Breast epithelium (tissue), 4 donors: ENCODE data around the gene GPC5. TPM values are rescaled to one million over a fixed set of nuclear protein-coding genes. Genes with fewer than 3 reads are reported as not detected.

Experiments
- DNase-seq, 2 donors: peaks; one replicate each; pipeline ENCODE4 v3.0.0-alpha.2; 2019; ENCODE audit warnings: low spot score in 2 of 2
- H3K27ac ChIP-seq, 2 donors: fragments of 200-600 bp; sonication (generic) in 1 of 2; one replicate each; pipeline ENCODE4 v1.5.1; 2016 to 2019; ENCODE audit warnings: mild to moderate bottlenecking in 1 of 2
- H3K27me3 ChIP-seq, 2 donors: fragments of 200-600 bp; sonication (generic) in 1 of 2; one replicate each; pipeline versions ENCODE4 v1.5.1 to v1.6.0; 2017 to 2019; ENCODE audit warnings: control low read depth in 1 of 2, mild to moderate bottlenecking in 1 of 2
- H3K36me3 ChIP-seq: fragments of 200-600 bp; one replicate; pipeline ENCODE4 v1.5.1; 2019
- H3K4me1 ChIP-seq, 2 donors: fragments of 200-600 bp; sonication (generic); one replicate each; pipeline ENCODE4 v1.5.1; 2016 to 2019; ENCODE audit warnings: control low read depth in 1 of 2
- H3K4me3 ChIP-seq, 3 donors: fragments of 200-600 bp; sonication (generic); 1 replicate in 2 of 3; 2 replicates in 1 of 3; pipeline ENCODE4 v1.5.1; 2016 to 2019; ENCODE audit warnings: mild to moderate bottlenecking in 3 of 3, moderate library complexity in 2 of 3
- H3K9me3 ChIP-seq, 2 donors: fragments of 200-600 bp; sonication (generic) in 1 of 2; one replicate each; pipeline ENCODE4 v1.5.1; 2016 to 2019; ENCODE audit warnings: control low read depth in 1 of 2
- POLR2A ChIP-seq: fragments of 450-650 bp; IDR thresholded peaks from one replicate; pipeline ENCODE4 v1.6.1; 2016; ENCODE audit warnings: antibody characterized with exemption, mild to moderate bottlenecking, moderate library complexity
- POLR2AphosphoS5 ChIP-seq, 3 donors: sonication (generic); formaldehyde crosslinking; IDR thresholded peaks; one replicate each; pipeline ENCODE4 v1.6.1; 2017; ENCODE audit warnings: antibody characterized with exemption in 3 of 3
- intact Hi-C: fragments of 100-400 bp; cut with DNase I; formaldehyde crosslinking; loops from one replicate; pipeline ENCODE4 v1.15.1; 2023; ENCODE audit warnings: low total_unique reads
- total RNA-seq, 3 donors: library from RNA; depleted of rRNA; stranded (reverse); fragments of >200 nt; gene quantifications; one replicate each; pipeline ENCODE4 v1.1.0, GENCODE V29; 2016
- TF ChIP-seq, protein P1 (sequence below), 3 donors: fragments of 450-650 bp; IDR thresholded peaks; one replicate each; pipeline ENCODE4 v1.5.1; 2016 to 2017; ENCODE audit warnings: antibody characterized with exemption in 3 of 3, mild to moderate bottlenecking in 3 of 3, moderate library complexity in 3 of 3

The GPC5 gene
- total RNA-seq, 3 donors from 2014 or later = 0.88 to 0.98 TPM; not detected in 1

DNA sequence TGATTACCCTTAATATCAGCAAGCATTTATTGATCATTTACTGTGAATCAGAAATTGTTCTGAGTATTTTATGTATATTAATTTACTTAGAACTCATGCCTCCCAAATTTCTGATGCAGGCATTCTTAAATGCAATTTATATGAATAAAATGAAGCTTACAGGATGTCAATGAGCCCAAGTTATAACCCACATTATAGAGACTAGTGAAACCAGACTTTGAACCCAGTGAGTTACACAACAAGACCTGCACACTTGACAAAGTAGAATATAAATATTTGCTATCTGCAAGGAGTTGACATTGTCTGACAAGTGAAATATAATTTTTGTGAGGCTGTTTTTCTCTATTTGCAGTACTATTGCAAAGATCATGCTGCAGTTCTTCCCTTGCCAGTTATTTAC lies 656.0 kb downstream of the GPC5 start:
- intact Hi-C loops = no loop called here
- H3K4me1 ChIP-seq = no peaks in the 10 kb centered on the region
- H3K27me3 ChIP-seq = no peaks in the 10 kb centered on the region
- no peaks in the 10 kb centered on the region for H3K9me3 ChIP-seq
- H3K4me3 ChIP-seq = no peak overlapping the region
- DNase-seq = no peak
- H3K36me3 ChIP-seq = no peaks in the 10 kb centered on the region
- no peak overlapping the region for H3K27ac ChIP-seq
- TF ChIP-seq POLR2A (no peak), POLR2AphosphoS5 (IDR thresholded peaks at IDR 0.05) (no peak)
- TF ChIP-seq, protein P1, sequence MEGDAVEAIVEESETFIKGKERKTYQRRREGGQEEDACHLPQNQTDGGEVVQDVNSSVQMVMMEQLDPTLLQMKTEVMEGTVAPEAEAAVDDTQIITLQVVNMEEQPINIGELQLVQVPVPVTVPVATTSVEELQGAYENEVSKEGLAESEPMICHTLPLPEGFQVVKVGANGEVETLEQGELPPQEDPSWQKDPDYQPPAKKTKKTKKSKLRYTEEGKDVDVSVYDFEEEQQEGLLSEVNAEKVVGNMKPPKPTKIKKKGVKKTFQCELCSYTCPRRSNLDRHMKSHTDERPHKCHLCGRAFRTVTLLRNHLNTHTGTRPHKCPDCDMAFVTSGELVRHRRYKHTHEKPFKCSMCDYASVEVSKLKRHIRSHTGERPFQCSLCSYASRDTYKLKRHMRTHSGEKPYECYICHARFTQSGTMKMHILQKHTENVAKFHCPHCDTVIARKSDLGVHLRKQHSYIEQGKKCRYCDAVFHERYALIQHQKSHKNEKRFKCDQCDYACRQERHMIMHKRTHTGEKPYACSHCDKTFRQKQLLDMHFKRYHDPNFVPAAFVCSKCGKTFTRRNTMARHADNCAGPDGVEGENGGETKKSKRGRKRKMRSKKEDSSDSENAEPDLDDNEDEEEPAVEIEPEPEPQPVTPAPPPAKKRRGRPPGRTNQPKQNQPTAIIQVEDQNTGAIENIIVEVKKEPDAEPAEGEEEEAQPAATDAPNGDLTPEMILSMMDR (IDR thresholded peaks at IDR 0.05) = no peak

DNA sequence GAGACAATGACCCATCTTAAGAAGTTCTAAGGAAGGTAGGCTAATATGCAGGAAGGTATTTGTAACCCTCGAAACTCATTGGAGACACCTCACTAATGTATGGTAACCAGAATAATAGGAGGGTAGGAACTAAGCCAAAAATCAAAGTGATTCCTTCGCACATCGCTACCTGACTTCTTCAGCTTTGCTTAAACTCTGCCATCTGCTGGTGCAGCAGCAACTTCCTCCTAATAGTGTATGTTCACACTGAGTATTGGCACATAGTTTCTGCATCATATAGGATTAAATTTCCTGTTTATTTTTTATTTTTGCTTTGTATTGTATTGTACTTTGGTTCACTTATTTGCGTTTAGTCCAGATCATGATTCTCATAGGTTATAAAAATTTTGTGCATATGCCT lies 676.2 kb downstream of the GPC5 start:
- Histone ChIP-seq H3K9me3 (no peaks in the 10 kb centered on the region), H3K27me3 (no peaks in the 10 kb centered on the region), H3K4me1 (no peaks in the 10 kb centered on the region), H3K36me3 (no peaks in the 10 kb centered on the region), H3K27ac (no peak overlapping the region), H3K4me3 (no peak overlapping the region)
- intact Hi-C loops = no loop called here
- no peak for TF ChIP-seq POLR2A
- no peak for TF ChIP-seq POLR2AphosphoS5 (IDR thresholded peaks at IDR 0.05)
- TF ChIP-seq, protein P1 (IDR thresholded peaks at IDR 0.05) = no peak
- no peak for DNase-seq

DNA sequence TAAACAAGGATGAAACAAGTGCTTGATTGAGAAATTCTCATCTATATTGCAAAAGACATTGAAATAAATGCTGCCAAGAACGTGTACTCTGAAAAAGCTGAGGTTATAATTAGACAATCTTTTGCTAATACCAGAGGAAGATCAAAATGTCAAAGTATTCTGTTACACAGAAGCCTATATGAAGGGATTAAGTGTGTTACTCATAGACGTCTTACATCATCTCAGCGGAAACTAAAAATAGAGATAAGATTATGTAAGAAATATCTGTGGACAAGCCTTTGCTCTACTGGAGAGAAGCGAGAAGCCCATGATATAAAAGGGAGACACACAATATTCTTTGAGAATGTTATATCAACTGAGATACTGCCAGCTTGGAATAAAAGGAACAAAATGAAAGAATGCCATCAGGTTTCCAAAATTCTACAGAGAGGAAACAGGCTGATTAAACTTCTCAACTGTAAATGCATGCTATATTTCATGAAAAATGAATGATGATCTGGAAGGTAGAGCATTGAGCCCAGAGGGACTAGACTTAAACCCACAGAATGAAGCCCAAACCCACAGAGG lies 699.0 kb downstream of the GPC5 start:
- Histone ChIP-seq H3K9me3 (no peaks in the 10 kb centered on the region), H3K27ac (no peak overlapping the region), H3K4me3 (no peak overlapping the region), H3K4me1 (no peaks in the 10 kb centered on the region), H3K36me3 (no peaks in the 10 kb centered on the region), H3K27me3 (no peaks in the 10 kb centered on the region)
- DNase-seq = no peak
- TF ChIP-seq POLR2A (no peak), POLR2AphosphoS5 (IDR thresholded peaks at IDR 0.05) (no peak)
- TF ChIP-seq, protein P1 (IDR thresholded peaks at IDR 0.05) = no peak
- intact Hi-C loops = no loop called here

DNA sequence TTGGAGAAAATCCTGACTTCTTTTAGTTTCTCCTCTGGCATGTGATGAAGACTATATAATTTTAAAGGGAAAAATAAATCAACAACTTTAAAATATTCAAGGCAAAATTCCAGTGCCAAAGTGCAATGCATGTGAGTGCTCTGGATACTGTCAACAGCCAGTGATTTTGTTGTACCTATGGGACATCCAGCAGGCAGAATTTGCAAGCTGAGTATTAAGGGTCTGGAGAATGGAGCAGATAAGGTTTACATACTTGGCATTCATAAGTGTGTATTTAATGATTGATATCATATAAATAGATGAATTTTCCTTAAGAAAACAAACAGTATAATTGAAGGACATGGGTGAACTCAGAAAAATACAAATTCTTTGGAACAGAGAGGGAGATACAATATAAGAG lies 703.4 kb downstream of the GPC5 start:
- intact Hi-C loops = no loop called here
- Histone ChIP-seq H3K4me3 (no peak overlapping the region), H3K27me3 (no peaks in the 10 kb centered on the region), H3K36me3 (no peaks in the 10 kb centered on the region), H3K4me1 (no peaks in the 10 kb centered on the region), H3K27ac (no peak overlapping the region), H3K9me3 (no peaks in the 10 kb centered on the region)
- TF ChIP-seq, protein P1 (IDR thresholded peaks at IDR 0.05) = no peak
- TF ChIP-seq POLR2AphosphoS5 (IDR thresholded peaks at IDR 0.05) (no peak), POLR2A (no peak)
- DNase-seq = no peak

DNA sequence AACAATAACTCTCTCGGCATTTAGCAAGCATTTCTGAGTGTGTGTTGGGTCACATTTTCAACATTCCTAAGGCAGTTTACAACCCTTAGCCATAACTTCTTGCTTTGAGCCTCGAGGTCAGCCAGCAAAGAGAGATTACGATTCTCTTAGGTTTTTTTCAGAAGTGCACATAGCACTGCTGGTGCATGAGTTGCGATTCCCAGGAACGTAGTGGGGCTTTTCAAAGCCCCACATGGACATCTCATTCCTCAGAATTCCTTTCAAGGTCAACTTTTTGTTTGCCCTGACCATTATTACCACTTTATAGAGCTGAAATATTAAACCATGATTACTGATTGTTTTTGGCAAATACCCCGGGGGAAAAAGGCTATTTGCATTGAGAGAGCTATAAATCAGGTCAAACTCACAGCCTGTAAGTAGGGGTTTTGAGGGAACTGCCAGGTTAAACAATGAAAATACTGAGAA lies 705.3 kb downstream of the GPC5 start:
- Histone ChIP-seq H3K36me3 (no peaks in the 10 kb centered on the region), H3K27ac (no peak overlapping the region)

More for the DNA sequence above, 705.3 kb downstream of the GPC5 start:
- no peaks in the 10 kb centered on the region for H3K4me1 ChIP-seq
- DNase-seq = no peak
- no peak overlapping the region for H3K4me3 ChIP-seq
- no peaks in the 10 kb centered on the region for H3K27me3 ChIP-seq
- intact Hi-C loops = no loop called here
- H3K9me3 ChIP-seq = no peaks in the 10 kb centered on the region
- no peak for TF ChIP-seq POLR2AphosphoS5 (IDR thresholded peaks at IDR 0.05)
- TF ChIP-seq, protein P1 (IDR thresholded peaks at IDR 0.05) = no peak
